ENCODE data around the gene VPS72. TPM values are rescaled to one million over a fixed set of nuclear protein-coding genes. Genes with fewer than 3 reads are reported as not detected.
A peak's percentile ranks its signal among the peaks of the same experiment; 100 is the strongest.

The VPS72 gene
- total and polyA plus RNA-seq, 2 of the 13 experiments (the other 11 are each of a cell fraction or from before 2014, with no cell fraction given): 33.7 to 34.5 TPM

DNA sequence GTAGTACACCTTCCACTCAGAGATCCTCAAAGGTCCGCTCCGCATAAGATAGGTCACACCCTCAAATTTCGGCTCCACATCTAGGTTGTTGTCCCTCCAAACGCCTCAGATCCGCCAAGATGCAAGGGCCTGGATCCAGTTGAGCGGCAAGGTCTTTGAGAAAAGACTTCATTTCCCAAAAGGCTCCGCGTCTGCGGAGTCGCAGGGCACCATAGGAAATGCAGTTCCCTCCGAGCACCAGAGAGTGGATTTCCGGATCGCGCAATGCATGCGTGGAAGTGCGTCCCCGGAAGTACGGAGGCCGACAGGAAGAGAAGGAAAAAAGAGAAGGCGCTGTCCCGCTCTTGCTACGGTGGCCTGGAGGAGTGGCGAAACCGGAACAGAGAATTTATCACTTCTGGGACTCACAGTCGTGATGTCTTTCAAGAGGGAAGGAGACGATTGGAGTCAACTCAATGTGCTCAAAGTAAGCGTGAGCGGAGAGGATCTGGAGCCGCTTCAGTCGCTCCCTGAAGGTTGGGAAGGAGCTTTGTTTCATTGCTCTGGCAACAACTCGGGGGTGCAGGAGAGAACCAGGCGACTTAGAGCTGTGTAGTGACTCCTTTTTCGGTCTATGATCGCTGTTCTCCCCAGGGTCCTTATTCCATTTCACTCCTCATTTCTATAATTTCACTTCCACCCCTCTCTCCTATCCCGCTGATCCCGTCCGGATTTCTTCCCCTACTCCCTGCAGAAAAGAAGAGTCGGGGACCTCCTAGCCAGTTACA, 24.1 kb downstream of the VPS72 start, which contains the start of the genes LYSMD1 and SCNM1 (continued):
- TF ChIP-seq, protein P1, sequence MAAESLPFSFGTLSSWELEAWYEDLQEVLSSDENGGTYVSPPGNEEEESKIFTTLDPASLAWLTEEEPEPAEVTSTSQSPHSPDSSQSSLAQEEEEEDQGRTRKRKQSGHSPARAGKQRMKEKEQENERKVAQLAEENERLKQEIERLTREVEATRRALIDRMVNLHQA (CRISPR knock-in tag; IDR thresholded peaks at IDR 0.05): no peak
- peak; percentile 97 for TF ChIP-seq ZFP62 (CRISPR knock-in tag; IDR thresholded peaks at IDR 0.05)
- TF ChIP-seq SPEN (CRISPR knock-in tag; IDR thresholded peaks at IDR 0.05; ENCODE audit: low read depth): peak; percentile 99
- 0 out of 2 replicates have a peak, but pooled peaks have one; percentile 66 for TF ChIP-seq ZBTB38 (CRISPR knock-in tag; IDR thresholded peaks at IDR 0.05)
- peak; percentile 72; the same call in 1 of the 2 replicates for TF ChIP-seq ZNF224 (CRISPR knock-in tag; IDR thresholded peaks at IDR 0.05)
- TF ChIP-seq KLF13 (CRISPR knock-in tag; IDR thresholded peaks at IDR 0.05): no peak
- TF ChIP-seq, protein P2, sequence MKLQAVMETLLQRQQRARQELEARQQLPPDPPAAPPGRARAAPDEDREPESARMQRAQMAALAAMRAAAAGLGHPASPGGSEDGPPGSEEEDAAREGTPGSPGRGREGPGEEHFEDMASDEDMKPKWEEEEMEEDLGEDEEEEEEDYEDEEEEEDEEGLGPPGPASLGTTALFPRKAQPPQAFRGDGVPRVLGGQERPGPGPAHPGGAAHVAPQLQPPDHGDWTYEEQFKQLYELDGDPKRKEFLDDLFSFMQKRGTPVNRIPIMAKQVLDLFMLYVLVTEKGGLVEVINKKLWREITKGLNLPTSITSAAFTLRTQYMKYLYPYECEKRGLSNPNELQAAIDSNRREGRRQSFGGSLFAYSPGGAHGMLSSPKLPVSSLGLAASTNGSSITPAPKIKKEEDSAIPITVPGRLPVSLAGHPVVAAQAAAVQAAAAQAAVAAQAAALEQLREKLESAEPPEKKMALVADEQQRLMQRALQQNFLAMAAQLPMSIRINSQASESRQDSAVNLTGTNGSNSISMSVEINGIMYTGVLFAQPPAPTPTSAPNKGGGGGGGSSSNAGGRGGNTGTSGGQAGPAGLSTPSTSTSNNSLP (IDR thresholded peaks at IDR 0.05; ENCODE audit: low read depth, low read length): peak; percentile 77
- no peak; the same call in 1 of the 2 replicates for TF ChIP-seq FOXK2 (IDR thresholded peaks at IDR 0.05)
- TF ChIP-seq, protein P3, sequence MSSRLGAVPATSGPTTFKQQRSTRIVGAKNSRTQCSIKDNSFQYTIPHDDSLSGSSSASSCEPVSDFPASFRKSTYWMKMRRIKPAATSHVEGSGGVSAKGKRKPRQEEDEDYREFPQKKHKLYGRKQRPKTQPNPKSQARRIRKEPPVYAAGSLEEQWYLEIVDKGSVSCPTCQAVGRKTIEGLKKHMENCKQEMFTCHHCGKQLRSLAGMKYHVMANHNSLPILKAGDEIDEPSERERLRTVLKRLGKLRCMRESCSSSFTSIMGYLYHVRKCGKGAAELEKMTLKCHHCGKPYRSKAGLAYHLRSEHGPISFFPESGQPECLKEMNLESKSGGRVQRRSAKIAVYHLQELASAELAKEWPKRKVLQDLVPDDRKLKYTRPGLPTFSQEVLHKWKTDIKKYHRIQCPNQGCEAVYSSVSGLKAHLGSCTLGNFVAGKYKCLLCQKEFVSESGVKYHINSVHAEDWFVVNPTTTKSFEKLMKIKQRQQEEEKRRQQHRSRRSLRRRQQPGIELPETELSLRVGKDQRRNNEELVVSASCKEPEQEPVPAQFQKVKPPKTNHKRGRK (CRISPR knock-in tag; IDR thresholded peaks at IDR 0.05): no peak
- TF ChIP-seq, protein P4, sequence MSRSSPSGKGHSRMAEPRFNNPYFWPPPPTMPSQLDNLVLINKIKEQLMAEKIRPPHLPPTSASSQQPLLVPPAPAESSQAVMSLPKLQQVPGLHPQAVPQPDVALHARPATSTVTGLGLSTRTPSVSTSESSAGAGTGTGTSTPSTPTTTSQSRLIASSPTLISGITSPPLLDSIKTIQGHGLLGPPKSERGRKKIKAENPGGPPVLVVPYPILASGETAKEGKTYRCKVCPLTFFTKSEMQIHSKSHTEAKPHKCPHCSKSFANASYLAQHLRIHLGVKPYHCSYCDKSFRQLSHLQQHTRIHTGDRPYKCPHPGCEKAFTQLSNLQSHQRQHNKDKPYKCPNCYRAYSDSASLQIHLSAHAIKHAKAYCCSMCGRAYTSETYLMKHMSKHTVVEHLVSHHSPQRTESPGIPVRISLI (CRISPR knock-in tag; IDR thresholded peaks at IDR 0.05; ENCODE audit: borderline replicate concordance): peak; percentile 98
- TF ChIP-seq, protein P5, sequence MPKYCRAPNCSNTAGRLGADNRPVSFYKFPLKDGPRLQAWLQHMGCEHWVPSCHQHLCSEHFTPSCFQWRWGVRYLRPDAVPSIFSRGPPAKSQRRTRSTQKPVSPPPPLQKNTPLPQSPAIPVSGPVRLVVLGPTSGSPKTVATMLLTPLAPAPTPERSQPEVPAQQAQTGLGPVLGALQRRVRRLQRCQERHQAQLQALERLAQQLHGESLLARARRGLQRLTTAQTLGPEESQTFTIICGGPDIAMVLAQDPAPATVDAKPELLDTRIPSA (CRISPR knock-in tag; IDR thresholded peaks at IDR 0.05; ENCODE audit: borderline replicate concordance): no peak
- TF ChIP-seq ONECUT2 (CRISPR knock-in tag; IDR thresholded peaks at IDR 0.05): no peak
- TF ChIP-seq CHD2 (IDR thresholded peaks at IDR 0.05; ENCODE audit: low read depth, low read length): peak; percentile 70; the same call in 1 of the 2 replicates
- TF ChIP-seq, protein P6, sequence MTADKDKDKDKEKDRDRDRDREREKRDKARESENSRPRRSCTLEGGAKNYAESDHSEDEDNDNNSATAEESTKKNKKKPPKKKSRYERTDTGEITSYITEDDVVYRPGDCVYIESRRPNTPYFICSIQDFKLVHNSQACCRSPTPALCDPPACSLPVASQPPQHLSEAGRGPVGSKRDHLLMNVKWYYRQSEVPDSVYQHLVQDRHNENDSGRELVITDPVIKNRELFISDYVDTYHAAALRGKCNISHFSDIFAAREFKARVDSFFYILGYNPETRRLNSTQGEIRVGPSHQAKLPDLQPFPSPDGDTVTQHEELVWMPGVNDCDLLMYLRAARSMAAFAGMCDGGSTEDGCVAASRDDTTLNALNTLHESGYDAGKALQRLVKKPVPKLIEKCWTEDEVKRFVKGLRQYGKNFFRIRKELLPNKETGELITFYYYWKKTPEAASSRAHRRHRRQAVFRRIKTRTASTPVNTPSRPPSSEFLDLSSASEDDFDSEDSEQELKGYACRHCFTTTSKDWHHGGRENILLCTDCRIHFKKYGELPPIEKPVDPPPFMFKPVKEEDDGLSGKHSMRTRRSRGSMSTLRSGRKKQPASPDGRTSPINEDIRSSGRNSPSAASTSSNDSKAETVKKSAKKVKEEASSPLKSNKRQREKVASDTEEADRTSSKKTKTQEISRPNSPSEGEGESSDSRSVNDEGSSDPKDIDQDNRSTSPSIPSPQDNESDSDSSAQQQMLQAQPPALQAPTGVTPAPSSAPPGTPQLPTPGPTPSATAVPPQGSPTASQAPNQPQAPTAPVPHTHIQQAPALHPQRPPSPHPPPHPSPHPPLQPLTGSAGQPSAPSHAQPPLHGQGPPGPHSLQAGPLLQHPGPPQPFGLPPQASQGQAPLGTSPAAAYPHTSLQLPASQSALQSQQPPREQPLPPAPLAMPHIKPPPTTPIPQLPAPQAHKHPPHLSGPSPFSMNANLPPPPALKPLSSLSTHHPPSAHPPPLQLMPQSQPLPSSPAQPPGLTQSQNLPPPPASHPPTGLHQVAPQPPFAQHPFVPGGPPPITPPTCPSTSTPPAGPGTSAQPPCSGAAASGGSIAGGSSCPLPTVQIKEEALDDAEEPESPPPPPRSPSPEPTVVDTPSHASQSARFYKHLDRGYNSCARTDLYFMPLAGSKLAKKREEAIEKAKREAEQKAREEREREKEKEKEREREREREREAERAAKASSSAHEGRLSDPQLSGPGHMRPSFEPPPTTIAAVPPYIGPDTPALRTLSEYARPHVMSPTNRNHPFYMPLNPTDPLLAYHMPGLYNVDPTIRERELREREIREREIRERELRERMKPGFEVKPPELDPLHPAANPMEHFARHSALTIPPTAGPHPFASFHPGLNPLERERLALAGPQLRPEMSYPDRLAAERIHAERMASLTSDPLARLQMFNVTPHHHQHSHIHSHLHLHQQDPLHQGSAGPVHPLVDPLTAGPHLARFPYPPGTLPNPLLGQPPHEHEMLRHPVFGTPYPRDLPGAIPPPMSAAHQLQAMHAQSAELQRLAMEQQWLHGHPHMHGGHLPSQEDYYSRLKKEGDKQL (CRISPR knock-in tag; IDR thresholded peaks at IDR 0.05; ENCODE audit: low read depth): no peak
- TF ChIP-seq, protein P7, sequence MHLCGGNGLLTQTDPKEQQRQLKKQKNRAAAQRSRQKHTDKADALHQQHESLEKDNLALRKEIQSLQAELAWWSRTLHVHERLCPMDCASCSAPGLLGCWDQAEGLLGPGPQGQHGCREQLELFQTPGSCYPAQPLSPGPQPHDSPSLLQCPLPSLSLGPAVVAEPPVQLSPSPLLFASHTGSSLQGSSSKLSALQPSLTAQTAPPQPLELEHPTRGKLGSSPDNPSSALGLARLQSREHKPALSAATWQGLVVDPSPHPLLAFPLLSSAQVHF (CRISPR knock-in tag; IDR thresholded peaks at IDR 0.05): no peak

All from HepG2 (cell line).